WTC11 (cell line): ENCODE results near the gene MRPL11. TPM values are rescaled to one million over a fixed set of nuclear protein-coding genes. Genes with fewer than 3 reads are reported as not detected.

ENCODE experiments used
- CREM ChIP-seq: sonication (generic); formaldehyde crosslinking; IDR thresholded peaks from 2 replicates; pipeline ENCODE4 v1.8.1; 2022; ENCODE audit warnings: mild to moderate bottlenecking, missing genetic modification reagents, moderate library complexity
- EMX1 ChIP-seq: fragments of 250-450 bp; sonication (Bioruptor Pico); IDR thresholded peaks from 2 replicates; pipeline ENCODE4 v1.8.0; 2021; ENCODE audit warnings: mild to moderate bottlenecking
- ESRRA ChIP-seq: sonication (generic); formaldehyde crosslinking; IDR thresholded peaks from 2 replicates; pipeline ENCODE4 v1.8.1; 2022; ENCODE audit warnings: mild to moderate bottlenecking, missing genetic modification reagents, borderline replicate concordance
- FOXK1 ChIP-seq: sonication (generic); formaldehyde crosslinking; IDR thresholded peaks from 2 replicates; pipeline ENCODE4 v1.8.0; 2022; ENCODE audit warnings: mild to moderate bottlenecking, moderate library complexity, missing genetic modification reagents
- GTF2I ChIP-seq: fragments of 250-450 bp; sonication (Bioruptor Pico); conservative IDR thresholded peaks from 2 replicates; pipeline ENCODE4 v1.4.0; 2021; ENCODE audit warnings: mild to moderate bottlenecking
- HMGA2 ChIP-seq: fragments of 250-450 bp; sonication (Bioruptor Pico); IDR thresholded peaks from 2 replicates; pipeline ENCODE4 v1.4.0; 2021; ENCODE audit warnings: mild to moderate bottlenecking, moderate library complexity
- HMGXB4 ChIP-seq: sonication (generic); formaldehyde crosslinking; IDR thresholded peaks from 2 replicates; pipeline ENCODE4 v1.8.1; 2023; ENCODE audit warnings: mild to moderate bottlenecking, moderate library complexity, missing genetic modification reagents
- JAZF1 ChIP-seq: fragments of 250-450 bp; sonication (Bioruptor Pico); IDR thresholded peaks from 2 replicates; pipeline ENCODE4 v1.9.0; 2021; ENCODE audit warnings: moderate library complexity, mild to moderate bottlenecking, inconsistent platforms
- MXD4 ChIP-seq: fragments of 250-450 bp; sonication (Bioruptor Pico); IDR thresholded peaks from 2 replicates; pipeline ENCODE4 v1.8.0; 2021; ENCODE audit warnings: mild to moderate bottlenecking, moderate library complexity, borderline replicate concordance
- NR3C1 ChIP-seq: sonication (generic); formaldehyde crosslinking; conservative IDR thresholded peaks from 2 replicates; pipeline ENCODE4 v1.8.1; 2023; ENCODE audit warnings: low read depth, mild to moderate bottlenecking, missing genetic modification reagents
- OVOL2 ChIP-seq: fragments of 250-450 bp; sonication (Bioruptor Pico); IDR thresholded peaks from 2 replicates; pipeline ENCODE4 v1.9.0; 2021; ENCODE audit warnings: mild to moderate bottlenecking, borderline replicate concordance
- SMAD4 ChIP-seq: sonication (generic); formaldehyde crosslinking; IDR thresholded peaks from 2 replicates; pipeline ENCODE4 v1.8.0; 2022; ENCODE audit warnings: mild to moderate bottlenecking, missing genetic modification reagents
- ZBTB21 ChIP-seq: sonication (generic); formaldehyde crosslinking; IDR thresholded peaks from 2 replicates; pipeline ENCODE4 v1.8.1; 2023; ENCODE audit warnings: mild to moderate bottlenecking, missing genetic modification reagents, borderline replicate concordance
- ZNF219 ChIP-seq: sonication (generic); formaldehyde crosslinking; IDR thresholded peaks from 2 replicates; pipeline ENCODE4 v1.8.0; 2023; ENCODE audit warnings: missing genetic modification reagents, mild to moderate bottlenecking, borderline replicate concordance
- ZNF263 ChIP-seq: sonication (generic); formaldehyde crosslinking; IDR thresholded peaks from 2 replicates; pipeline ENCODE4 v1.8.1; 2022; ENCODE audit warnings: low read depth, mild to moderate bottlenecking, moderate library complexity, missing genetic modification reagents
- total RNA-seq: library from RNA; stranded (reverse); gene quantifications from 3 replicates; pipeline ENCODE4 v1.2.3, GENCODE V29; 2021
- TF ChIP-seq, protein P1 (sequence below): sonication (generic); formaldehyde crosslinking; IDR thresholded peaks from 2 replicates; pipeline ENCODE4 v1.8.1; 2023; ENCODE audit warnings: mild to moderate bottlenecking, missing genetic modification reagents, borderline replicate concordance
- TF ChIP-seq, protein P2 (sequence below): sonication (generic); formaldehyde crosslinking; IDR thresholded peaks from 2 replicates; pipeline ENCODE4 v1.8.1; 2022; ENCODE audit warnings: low read depth, mild to moderate bottlenecking, moderate library complexity, missing genetic modification reagents, borderline replicate concordance
- TF ChIP-seq, protein P3 (sequence below): sonication (generic); formaldehyde crosslinking; IDR thresholded peaks from 2 replicates; pipeline ENCODE4 v1.8.0; 2022; ENCODE audit warnings: mild to moderate bottlenecking, missing genetic modification reagents
- TF ChIP-seq, protein P4 (sequence below): sonication (generic); formaldehyde crosslinking; IDR thresholded peaks from 2 replicates; pipeline ENCODE4 v1.8.0; 2022; ENCODE audit warnings: mild to moderate bottlenecking, missing genetic modification reagents
- TF ChIP-seq, protein P5 (sequence below): sonication (generic); formaldehyde crosslinking; IDR thresholded peaks from 2 replicates; pipeline ENCODE4 v1.8.1; 2022; ENCODE audit warnings: missing genetic modification reagents, borderline replicate concordance
- TF ChIP-seq, protein P6 (sequence below): fragments of 250-450 bp; sonication (Bioruptor Pico); IDR thresholded peaks from 2 replicates; pipeline ENCODE4 v1.9.0; 2021; ENCODE audit warnings: mild to moderate bottlenecking, borderline replicate concordance
- TF ChIP-seq, protein P7 (sequence below): sonication (generic); formaldehyde crosslinking; IDR thresholded peaks from 2 replicates; pipeline ENCODE4 v1.8.1; 2023; ENCODE audit warnings: mild to moderate bottlenecking, missing genetic modification reagents

The MRPL11 gene
- total RNA-seq, 1 experiment from 2014 or later: 137 TPM

DNA sequence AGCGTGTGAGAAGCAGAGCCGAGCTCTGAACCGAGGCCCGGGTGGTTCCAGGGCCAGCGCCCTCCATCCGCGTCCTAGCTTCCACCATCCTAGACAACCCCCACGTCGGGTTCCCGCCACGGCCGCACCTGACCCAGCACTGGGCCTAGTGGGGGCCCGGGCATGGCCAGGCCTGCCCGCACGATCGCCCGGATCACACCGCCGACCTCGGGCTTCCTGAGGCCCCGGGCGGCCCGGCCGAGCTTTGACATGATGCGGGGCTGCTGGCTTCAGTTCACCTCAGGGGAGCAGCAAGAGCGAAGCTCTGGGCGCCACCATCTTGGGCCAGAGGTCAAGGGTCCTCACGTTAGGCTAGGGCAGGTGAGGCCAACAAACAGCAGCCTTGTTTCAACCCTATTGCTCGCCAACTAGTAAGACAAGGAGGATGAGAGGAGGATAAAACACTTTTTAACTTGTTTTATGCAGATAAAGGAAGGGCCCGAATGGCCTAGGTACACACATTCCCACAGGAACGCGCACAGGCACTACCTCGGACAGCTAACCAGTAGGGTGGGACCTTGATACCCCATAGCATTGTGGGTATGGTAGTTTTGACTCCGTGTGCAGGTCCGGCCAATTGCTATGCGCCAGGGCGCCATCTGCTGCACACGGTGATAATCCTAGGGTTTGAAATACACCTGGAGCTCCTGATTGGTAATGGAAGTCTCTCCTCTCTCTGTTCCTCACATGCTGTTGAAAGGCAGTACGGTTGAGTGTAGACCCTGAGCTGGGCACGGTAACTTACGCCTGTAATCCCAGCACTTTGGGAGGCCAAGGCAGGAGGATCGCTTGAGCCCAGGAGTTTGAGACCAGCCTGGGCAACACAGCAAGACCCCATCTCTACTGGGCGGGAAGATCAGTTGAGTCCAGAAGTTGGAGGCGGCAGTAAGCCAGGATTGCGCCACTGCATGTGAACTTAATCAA lies at the start of gene MRPL11 (continued):
- TF ChIP-seq, protein P1, sequence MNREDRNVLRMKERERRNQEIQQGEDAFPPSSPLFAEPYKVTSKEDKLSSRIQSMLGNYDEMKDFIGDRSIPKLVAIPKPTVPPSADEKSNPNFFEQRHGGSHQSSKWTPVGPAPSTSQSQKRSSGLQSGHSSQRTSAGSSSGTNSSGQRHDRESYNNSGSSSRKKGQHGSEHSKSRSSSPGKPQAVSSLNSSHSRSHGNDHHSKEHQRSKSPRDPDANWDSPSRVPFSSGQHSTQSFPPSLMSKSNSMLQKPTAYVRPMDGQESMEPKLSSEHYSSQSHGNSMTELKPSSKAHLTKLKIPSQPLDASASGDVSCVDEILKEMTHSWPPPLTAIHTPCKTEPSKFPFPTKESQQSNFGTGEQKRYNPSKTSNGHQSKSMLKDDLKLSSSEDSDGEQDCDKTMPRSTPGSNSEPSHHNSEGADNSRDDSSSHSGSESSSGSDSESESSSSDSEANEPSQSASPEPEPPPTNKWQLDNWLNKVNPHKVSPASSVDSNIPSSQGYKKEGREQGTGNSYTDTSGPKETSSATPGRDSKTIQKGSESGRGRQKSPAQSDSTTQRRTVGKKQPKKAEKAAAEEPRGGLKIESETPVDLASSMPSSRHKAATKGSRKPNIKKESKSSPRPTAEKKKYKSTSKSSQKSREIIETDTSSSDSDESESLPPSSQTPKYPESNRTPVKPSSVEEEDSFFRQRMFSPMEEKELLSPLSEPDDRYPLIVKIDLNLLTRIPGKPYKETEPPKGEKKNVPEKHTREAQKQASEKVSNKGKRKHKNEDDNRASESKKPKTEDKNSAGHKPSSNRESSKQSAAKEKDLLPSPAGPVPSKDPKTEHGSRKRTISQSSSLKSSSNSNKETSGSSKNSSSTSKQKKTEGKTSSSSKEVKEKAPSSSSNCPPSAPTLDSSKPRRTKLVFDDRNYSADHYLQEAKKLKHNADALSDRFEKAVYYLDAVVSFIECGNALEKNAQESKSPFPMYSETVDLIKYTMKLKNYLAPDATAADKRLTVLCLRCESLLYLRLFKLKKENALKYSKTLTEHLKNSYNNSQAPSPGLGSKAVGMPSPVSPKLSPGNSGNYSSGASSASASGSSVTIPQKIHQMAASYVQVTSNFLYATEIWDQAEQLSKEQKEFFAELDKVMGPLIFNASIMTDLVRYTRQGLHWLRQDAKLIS (CRISPR knock-in tag): no peak
- no peak for TF ChIP-seq CREM (CRISPR knock-in tag)
- TF ChIP-seq HMGA2 (CRISPR knock-in tag): no peak
- TF ChIP-seq GTF2I (CRISPR knock-in tag): peak; percentile 97
- TF ChIP-seq, protein P2, sequence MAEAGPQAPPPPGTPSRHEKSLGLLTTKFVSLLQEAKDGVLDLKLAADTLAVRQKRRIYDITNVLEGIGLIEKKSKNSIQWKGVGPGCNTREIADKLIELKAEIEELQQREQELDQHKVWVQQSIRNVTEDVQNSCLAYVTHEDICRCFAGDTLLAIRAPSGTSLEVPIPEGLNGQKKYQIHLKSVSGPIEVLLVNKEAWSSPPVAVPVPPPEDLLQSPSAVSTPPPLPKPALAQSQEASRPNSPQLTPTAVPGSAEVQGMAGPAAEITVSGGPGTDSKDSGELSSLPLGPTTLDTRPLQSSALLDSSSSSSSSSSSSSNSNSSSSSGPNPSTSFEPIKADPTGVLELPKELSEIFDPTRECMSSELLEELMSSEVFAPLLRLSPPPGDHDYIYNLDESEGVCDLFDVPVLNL (CRISPR knock-in tag): no peak; the same call in 1 of the 2 replicates
- TF ChIP-seq, protein P3, sequence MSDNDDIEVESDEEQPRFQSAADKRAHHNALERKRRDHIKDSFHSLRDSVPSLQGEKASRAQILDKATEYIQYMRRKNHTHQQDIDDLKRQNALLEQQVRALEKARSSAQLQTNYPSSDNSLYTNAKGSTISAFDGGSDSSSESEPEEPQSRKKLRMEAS: no peak; the same call in 1 of the 2 replicates
- no peak for TF ChIP-seq ZNF219 (CRISPR knock-in tag)
- TF ChIP-seq ZBTB21 (CRISPR knock-in tag): no peak
- TF ChIP-seq HMGXB4 (CRISPR knock-in tag): peak; percentile 38; the same call in 1 of the 2 replicates
- TF ChIP-seq, protein P4, sequence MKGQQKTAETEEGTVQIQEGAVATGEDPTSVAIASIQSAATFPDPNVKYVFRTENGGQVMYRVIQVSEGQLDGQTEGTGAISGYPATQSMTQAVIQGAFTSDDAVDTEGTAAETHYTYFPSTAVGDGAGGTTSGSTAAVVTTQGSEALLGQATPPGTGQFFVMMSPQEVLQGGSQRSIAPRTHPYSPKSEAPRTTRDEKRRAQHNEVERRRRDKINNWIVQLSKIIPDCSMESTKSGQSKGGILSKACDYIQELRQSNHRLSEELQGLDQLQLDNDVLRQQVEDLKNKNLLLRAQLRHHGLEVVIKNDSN (CRISPR knock-in tag): peak; percentile 50; the same call in 1 of the 2 replicates
- TF ChIP-seq JAZF1 (CRISPR knock-in tag): no peak
- no peak for TF ChIP-seq MXD4 (CRISPR knock-in tag)
- TF ChIP-seq, protein P5, sequence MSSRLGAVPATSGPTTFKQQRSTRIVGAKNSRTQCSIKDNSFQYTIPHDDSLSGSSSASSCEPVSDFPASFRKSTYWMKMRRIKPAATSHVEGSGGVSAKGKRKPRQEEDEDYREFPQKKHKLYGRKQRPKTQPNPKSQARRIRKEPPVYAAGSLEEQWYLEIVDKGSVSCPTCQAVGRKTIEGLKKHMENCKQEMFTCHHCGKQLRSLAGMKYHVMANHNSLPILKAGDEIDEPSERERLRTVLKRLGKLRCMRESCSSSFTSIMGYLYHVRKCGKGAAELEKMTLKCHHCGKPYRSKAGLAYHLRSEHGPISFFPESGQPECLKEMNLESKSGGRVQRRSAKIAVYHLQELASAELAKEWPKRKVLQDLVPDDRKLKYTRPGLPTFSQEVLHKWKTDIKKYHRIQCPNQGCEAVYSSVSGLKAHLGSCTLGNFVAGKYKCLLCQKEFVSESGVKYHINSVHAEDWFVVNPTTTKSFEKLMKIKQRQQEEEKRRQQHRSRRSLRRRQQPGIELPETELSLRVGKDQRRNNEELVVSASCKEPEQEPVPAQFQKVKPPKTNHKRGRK (CRISPR knock-in tag): no peak
- no peak for TF ChIP-seq EMX1 (CRISPR knock-in tag)
- TF ChIP-seq OVOL2 (CRISPR knock-in tag): no peak
- no peak for TF ChIP-seq NR3C1 (CRISPR knock-in tag)
- TF ChIP-seq, protein P6, sequence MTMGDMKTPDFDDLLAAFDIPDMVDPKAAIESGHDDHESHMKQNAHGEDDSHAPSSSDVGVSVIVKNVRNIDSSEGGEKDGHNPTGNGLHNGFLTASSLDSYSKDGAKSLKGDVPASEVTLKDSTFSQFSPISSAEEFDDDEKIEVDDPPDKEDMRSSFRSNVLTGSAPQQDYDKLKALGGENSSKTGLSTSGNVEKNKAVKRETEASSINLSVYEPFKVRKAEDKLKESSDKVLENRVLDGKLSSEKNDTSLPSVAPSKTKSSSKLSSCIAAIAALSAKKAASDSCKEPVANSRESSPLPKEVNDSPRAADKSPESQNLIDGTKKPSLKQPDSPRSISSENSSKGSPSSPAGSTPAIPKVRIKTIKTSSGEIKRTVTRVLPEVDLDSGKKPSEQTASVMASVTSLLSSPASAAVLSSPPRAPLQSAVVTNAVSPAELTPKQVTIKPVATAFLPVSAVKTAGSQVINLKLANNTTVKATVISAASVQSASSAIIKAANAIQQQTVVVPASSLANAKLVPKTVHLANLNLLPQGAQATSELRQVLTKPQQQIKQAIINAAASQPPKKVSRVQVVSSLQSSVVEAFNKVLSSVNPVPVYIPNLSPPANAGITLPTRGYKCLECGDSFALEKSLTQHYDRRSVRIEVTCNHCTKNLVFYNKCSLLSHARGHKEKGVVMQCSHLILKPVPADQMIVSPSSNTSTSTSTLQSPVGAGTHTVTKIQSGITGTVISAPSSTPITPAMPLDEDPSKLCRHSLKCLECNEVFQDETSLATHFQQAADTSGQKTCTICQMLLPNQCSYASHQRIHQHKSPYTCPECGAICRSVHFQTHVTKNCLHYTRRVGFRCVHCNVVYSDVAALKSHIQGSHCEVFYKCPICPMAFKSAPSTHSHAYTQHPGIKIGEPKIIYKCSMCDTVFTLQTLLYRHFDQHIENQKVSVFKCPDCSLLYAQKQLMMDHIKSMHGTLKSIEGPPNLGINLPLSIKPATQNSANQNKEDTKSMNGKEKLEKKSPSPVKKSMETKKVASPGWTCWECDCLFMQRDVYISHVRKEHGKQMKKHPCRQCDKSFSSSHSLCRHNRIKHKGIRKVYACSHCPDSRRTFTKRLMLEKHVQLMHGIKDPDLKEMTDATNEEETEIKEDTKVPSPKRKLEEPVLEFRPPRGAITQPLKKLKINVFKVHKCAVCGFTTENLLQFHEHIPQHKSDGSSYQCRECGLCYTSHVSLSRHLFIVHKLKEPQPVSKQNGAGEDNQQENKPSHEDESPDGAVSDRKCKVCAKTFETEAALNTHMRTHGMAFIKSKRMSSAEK (CRISPR knock-in tag): no peak
- TF ChIP-seq FOXK1 (CRISPR knock-in tag): no peak
- no peak for TF ChIP-seq ESRRA (CRISPR knock-in tag)
- no peak for TF ChIP-seq SMAD4 (CRISPR knock-in tag)
- TF ChIP-seq, protein P7, sequence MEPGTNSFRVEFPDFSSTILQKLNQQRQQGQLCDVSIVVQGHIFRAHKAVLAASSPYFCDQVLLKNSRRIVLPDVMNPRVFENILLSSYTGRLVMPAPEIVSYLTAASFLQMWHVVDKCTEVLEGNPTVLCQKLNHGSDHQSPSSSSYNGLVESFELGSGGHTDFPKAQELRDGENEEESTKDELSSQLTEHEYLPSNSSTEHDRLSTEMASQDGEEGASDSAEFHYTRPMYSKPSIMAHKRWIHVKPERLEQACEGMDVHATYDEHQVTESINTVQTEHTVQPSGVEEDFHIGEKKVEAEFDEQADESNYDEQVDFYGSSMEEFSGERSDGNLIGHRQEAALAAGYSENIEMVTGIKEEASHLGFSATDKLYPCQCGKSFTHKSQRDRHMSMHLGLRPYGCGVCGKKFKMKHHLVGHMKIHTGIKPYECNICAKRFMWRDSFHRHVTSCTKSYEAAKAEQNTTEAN (CRISPR knock-in tag): no peak
- TF ChIP-seq ZNF263 (CRISPR knock-in tag): no peak
